WTC11 (cell line): ENCODE data around the gene HDLBP. TPM values are rescaled to one million over a fixed set of nuclear protein-coding genes. Genes with fewer than 3 reads are reported as not detected.

Experiments used
- ATAC-seq: fragments of 200-7000 bp; cut with Tn5 transposase; 2 replicates; pipeline ENCODE4 v1.10.0; 2021; ENCODE audit warnings: mild to moderate bottlenecking, moderate library complexity
- CTCF ChIA-PET: fragments of 300-600 bp; sonication (Branson Sonifier 250); formaldehyde crosslinking; loops from one replicate; lab custom pipeline; 2021; ENCODE audit warnings: antibody characterized with exemption; lab: Charles Lee
- POLR2A ChIA-PET: fragments of 350-600 bp; sonication (Branson Sonifier 250); formaldehyde crosslinking; loops from one replicate; lab custom pipeline; 2021; ENCODE audit warnings: antibody characterized with exemption; lab: Charles Lee
- DNase-seq: peaks from one replicate; pipeline ENCODE4 v3.0.0; 2021; ENCODE audit warnings: low spot score
- H3K27ac Mint-ChIP-seq: 2 replicates; pipeline ENCODE4 v1.8.0; 2021; ENCODE audit warnings: mixed read lengths
- H3K27me3 Mint-ChIP-seq: 2 replicates; pipeline ENCODE4 v1.8.0; 2021; ENCODE audit warnings: low read depth, mild to moderate bottlenecking, moderate library complexity, mixed read lengths
- H3K36me3 Mint-ChIP-seq: 2 replicates; pipeline ENCODE4 v1.8.0; 2021; ENCODE audit warnings: mixed read lengths
- H3K4me1 Mint-ChIP-seq: 2 replicates; pipeline ENCODE4 v1.8.0; 2022; ENCODE audit warnings: mixed read lengths
- H3K4me3 Mint-ChIP-seq: 2 replicates; pipeline ENCODE4 v1.8.0; 2021; ENCODE audit warnings: mild to moderate bottlenecking, moderate library complexity, mixed read lengths
- H3K9me3 Mint-ChIP-seq: 2 replicates; pipeline ENCODE4 v1.8.0; 2021; ENCODE audit warnings: mixed read lengths
- ATF1 ChIP-seq: sonication (generic); formaldehyde crosslinking; IDR thresholded peaks from 2 replicates; pipeline ENCODE4 v1.8.1; 2023; ENCODE audit warnings: mild to moderate bottlenecking, moderate library complexity, missing genetic modification reagents
- CREM ChIP-seq: sonication (generic); formaldehyde crosslinking; IDR thresholded peaks from 2 replicates; pipeline ENCODE4 v1.8.1; 2022; ENCODE audit warnings: mild to moderate bottlenecking, missing genetic modification reagents, moderate library complexity
- ESRRA ChIP-seq: sonication (generic); formaldehyde crosslinking; IDR thresholded peaks from 2 replicates; pipeline ENCODE4 v1.8.1; 2022; ENCODE audit warnings: mild to moderate bottlenecking, missing genetic modification reagents, borderline replicate concordance
- FOXK1 ChIP-seq: sonication (generic); formaldehyde crosslinking; IDR thresholded peaks from 2 replicates; pipeline ENCODE4 v1.8.0; 2022; ENCODE audit warnings: mild to moderate bottlenecking, moderate library complexity, missing genetic modification reagents
- GTF2I ChIP-seq: fragments of 250-450 bp; sonication (Bioruptor Pico); conservative IDR thresholded peaks from 2 replicates; pipeline ENCODE4 v1.4.0; 2021; ENCODE audit warnings: mild to moderate bottlenecking
- HMGA2 ChIP-seq: fragments of 250-450 bp; sonication (Bioruptor Pico); IDR thresholded peaks from 2 replicates; pipeline ENCODE4 v1.4.0; 2021; ENCODE audit warnings: mild to moderate bottlenecking, moderate library complexity
- JUN ChIP-seq: sonication (generic); formaldehyde crosslinking; IDR thresholded peaks from 2 replicates; pipeline ENCODE4 v1.8.0; 2023; ENCODE audit warnings: mild to moderate bottlenecking, missing genetic modification reagents
- KAT7 ChIP-seq: sonication (generic); formaldehyde crosslinking; IDR thresholded peaks from 2 replicates; pipeline ENCODE4 v1.8.1; 2023; ENCODE audit warnings: missing genetic modification reagents, mild to moderate bottlenecking, borderline replicate concordance
- MXD4 ChIP-seq: fragments of 250-450 bp; sonication (Bioruptor Pico); IDR thresholded peaks from 2 replicates; pipeline ENCODE4 v1.8.0; 2021; ENCODE audit warnings: mild to moderate bottlenecking, moderate library complexity, borderline replicate concordance
- RORB ChIP-seq: fragments of 250-450 bp; sonication (Bioruptor Pico); IDR thresholded peaks from 2 replicates; pipeline ENCODE4 v1.9.0; 2021; ENCODE audit warnings: mild to moderate bottlenecking
- SMAD3 ChIP-seq: sonication (generic); formaldehyde crosslinking; IDR thresholded peaks from 2 replicates; pipeline ENCODE4 v1.8.0; 2022; ENCODE audit warnings: missing genetic modification reagents, mild to moderate bottlenecking, borderline replicate concordance
- SMAD4 ChIP-seq: sonication (generic); formaldehyde crosslinking; IDR thresholded peaks from 2 replicates; pipeline ENCODE4 v1.8.0; 2022; ENCODE audit warnings: mild to moderate bottlenecking, missing genetic modification reagents
- ZBTB21 ChIP-seq: sonication (generic); formaldehyde crosslinking; IDR thresholded peaks from 2 replicates; pipeline ENCODE4 v1.8.1; 2023; ENCODE audit warnings: mild to moderate bottlenecking, missing genetic modification reagents, borderline replicate concordance
- total RNA-seq: library from RNA; stranded (reverse); gene quantifications from 3 replicates; pipeline ENCODE4 v1.2.3, GENCODE V29; 2021
- TF ChIP-seq, protein P1 (sequence below): sonication (generic); formaldehyde crosslinking; conservative IDR thresholded peaks from 2 replicates; pipeline ENCODE4 v1.8.1; 2022; ENCODE audit warnings: mild to moderate bottlenecking, missing genetic modification reagents
- TF ChIP-seq, protein P2 (sequence below): sonication (generic); formaldehyde crosslinking; IDR thresholded peaks from 2 replicates; pipeline ENCODE4 v1.8.1; 2022; ENCODE audit warnings: low read depth, mild to moderate bottlenecking, moderate library complexity, missing genetic modification reagents, borderline replicate concordance
- TF ChIP-seq, protein P3 (sequence below): fragments of 250-450 bp; sonication (Bioruptor Pico); IDR thresholded peaks from 2 replicates; pipeline ENCODE4 v1.9.0; 2021; ENCODE audit warnings: mild to moderate bottlenecking, borderline replicate concordance
- TF ChIP-seq, protein P4 (sequence below): fragments of 250-450 bp; sonication (Bioruptor Pico); conservative IDR thresholded peaks from 2 replicates; pipeline ENCODE4 v1.9.0; 2021; ENCODE audit warnings: mild to moderate bottlenecking

Gene HDLBP
- total RNA-seq, 1 experiment from 2014 or later, result 368 TPM

- peaks cover 4% of the 10 kb centered on the region for H3K4me1 Mint-ChIP-seq
- ChIA-PET CTCF (no interaction called here), POLR2A (no interaction called here)
- ATAC-seq, result no peak
- H3K9me3 Mint-ChIP-seq, result no peaks in the 10 kb centered on the region
- TF ChIP-seq SMAD4, result no peak
- TF ChIP-seq FOXK1 (CRISPR knock-in tag), result no peak
- TF ChIP-seq KAT7 (CRISPR knock-in tag), result no peak
- H3K36me3 Mint-ChIP-seq, result no peaks in the 10 kb centered on the region
- H3K27me3 Mint-ChIP-seq, result no peaks in the 10 kb centered on the region
- no peak overlapping the region for H3K4me3 Mint-ChIP-seq
- DNase-seq, result no peak
- H3K27ac Mint-ChIP-seq, result no peak overlapping the region
Measured at GRCh38 chr2:241209271-241209670, 106.2 kb downstream of the HDLBP start.

DNA sequence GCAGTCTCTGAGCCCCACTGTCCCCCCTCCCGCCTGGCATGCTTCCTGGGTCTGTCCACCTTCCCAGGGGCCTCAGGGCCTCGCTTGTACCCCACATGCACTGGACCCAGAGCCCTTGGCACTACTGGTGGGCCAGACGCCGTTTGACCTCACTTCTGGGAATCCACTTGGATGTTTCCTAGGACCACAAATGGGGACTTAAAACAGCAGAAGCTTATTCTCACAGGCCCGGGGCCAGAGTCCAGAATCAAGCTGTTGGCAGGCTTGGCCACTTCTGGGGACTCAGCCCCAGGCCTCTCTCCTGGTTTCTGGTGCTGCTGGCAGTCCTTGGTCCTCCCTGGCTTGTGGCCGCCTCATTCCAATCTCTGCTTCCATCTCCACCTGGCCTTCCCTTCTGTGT lies 107.4 kb downstream of the HDLBP start:
- peaks cover 4% of the 10 kb centered on the region for H3K4me1 Mint-ChIP-seq
- H3K9me3 Mint-ChIP-seq, result no peaks in the 10 kb centered on the region
- peak overlapping the region; percentile 22; the same call in 1 of the 2 replicates for H3K27ac Mint-ChIP-seq
- DNase-seq (no peak), ATAC-seq (no peak)
- H3K36me3 Mint-ChIP-seq, result no peaks in the 10 kb centered on the region
- no peak for TF ChIP-seq ESRRA
- CTCF ChIA-PET, result interaction anchor here (0.6 to 1.1 kb wide), 3 partner anchors 8 to 356 kb away, joined by 3 to 6 read pairs (median 3); no protein-coding TSS in a partner anchor
- POLR2A ChIA-PET, result no interaction called here
- no peak overlapping the region for H3K4me3 Mint-ChIP-seq
- no peaks in the 10 kb centered on the region for H3K27me3 Mint-ChIP-seq

DNA sequence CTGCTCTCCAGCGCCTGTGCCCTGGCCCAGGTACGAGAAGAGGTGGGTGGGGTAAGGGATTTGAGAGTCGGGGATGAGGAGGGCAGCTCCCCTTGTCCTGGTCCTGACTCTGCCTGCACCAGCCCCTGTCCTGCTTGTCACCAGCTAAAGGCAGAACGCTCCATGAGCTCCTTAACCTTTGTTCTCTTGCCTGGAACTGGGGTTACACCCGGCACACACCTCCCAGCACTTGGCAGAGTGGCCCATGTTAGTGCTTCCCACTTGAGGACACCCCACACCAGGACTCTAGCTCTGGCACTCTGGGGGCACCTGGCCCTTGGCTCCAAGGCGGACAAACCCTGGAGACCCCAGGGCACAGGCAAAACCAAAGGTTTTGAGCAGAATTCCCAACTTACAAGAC lies 107.8 kb downstream of the HDLBP start:
- no peak for DNase-seq
- Mint-ChIP-seq H3K9me3 (no peaks in the 10 kb centered on the region), H3K27me3 (no peaks in the 10 kb centered on the region), H3K36me3 (no peaks in the 10 kb centered on the region), H3K4me1 (peaks cover 4% of the 10 kb centered on the region), H3K4me3 (no peak overlapping the region), H3K27ac (no peak overlapping the region)
- ChIA-PET POLR2A (no interaction called here), CTCF (interaction anchor here (0.6 to 1.1 kb wide), 5 partner anchors 9 to 356 kb away, joined by 3 to 6 read pairs (median 3); no protein-coding TSS in a partner anchor)
- ATAC-seq, result no peak
- TF ChIP-seq GTF2I (CRISPR knock-in tag), result no peak
- TF ChIP-seq SMAD4, result no peak
- TF ChIP-seq, protein P1, sequence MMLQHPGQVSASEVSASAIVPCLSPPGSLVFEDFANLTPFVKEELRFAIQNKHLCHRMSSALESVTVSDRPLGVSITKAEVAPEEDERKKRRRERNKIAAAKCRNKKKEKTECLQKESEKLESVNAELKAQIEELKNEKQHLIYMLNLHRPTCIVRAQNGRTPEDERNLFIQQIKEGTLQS (CRISPR knock-in tag), result no peak
- no peak for TF ChIP-seq HMGA2
- TF ChIP-seq ATF1, result no peak
- TF ChIP-seq, protein P2, sequence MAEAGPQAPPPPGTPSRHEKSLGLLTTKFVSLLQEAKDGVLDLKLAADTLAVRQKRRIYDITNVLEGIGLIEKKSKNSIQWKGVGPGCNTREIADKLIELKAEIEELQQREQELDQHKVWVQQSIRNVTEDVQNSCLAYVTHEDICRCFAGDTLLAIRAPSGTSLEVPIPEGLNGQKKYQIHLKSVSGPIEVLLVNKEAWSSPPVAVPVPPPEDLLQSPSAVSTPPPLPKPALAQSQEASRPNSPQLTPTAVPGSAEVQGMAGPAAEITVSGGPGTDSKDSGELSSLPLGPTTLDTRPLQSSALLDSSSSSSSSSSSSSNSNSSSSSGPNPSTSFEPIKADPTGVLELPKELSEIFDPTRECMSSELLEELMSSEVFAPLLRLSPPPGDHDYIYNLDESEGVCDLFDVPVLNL, result no peak
- TF ChIP-seq CREM, result no peak
- TF ChIP-seq MXD4, result no peak
- TF ChIP-seq SMAD3 (CRISPR knock-in tag), result no peak
- TF ChIP-seq, protein P3, sequence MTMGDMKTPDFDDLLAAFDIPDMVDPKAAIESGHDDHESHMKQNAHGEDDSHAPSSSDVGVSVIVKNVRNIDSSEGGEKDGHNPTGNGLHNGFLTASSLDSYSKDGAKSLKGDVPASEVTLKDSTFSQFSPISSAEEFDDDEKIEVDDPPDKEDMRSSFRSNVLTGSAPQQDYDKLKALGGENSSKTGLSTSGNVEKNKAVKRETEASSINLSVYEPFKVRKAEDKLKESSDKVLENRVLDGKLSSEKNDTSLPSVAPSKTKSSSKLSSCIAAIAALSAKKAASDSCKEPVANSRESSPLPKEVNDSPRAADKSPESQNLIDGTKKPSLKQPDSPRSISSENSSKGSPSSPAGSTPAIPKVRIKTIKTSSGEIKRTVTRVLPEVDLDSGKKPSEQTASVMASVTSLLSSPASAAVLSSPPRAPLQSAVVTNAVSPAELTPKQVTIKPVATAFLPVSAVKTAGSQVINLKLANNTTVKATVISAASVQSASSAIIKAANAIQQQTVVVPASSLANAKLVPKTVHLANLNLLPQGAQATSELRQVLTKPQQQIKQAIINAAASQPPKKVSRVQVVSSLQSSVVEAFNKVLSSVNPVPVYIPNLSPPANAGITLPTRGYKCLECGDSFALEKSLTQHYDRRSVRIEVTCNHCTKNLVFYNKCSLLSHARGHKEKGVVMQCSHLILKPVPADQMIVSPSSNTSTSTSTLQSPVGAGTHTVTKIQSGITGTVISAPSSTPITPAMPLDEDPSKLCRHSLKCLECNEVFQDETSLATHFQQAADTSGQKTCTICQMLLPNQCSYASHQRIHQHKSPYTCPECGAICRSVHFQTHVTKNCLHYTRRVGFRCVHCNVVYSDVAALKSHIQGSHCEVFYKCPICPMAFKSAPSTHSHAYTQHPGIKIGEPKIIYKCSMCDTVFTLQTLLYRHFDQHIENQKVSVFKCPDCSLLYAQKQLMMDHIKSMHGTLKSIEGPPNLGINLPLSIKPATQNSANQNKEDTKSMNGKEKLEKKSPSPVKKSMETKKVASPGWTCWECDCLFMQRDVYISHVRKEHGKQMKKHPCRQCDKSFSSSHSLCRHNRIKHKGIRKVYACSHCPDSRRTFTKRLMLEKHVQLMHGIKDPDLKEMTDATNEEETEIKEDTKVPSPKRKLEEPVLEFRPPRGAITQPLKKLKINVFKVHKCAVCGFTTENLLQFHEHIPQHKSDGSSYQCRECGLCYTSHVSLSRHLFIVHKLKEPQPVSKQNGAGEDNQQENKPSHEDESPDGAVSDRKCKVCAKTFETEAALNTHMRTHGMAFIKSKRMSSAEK (CRISPR knock-in tag), result no peak
- TF ChIP-seq JUN (CRISPR knock-in tag), result no peak
- no peak for TF ChIP-seq ZBTB21 (CRISPR knock-in tag)
- TF ChIP-seq, protein P4, sequence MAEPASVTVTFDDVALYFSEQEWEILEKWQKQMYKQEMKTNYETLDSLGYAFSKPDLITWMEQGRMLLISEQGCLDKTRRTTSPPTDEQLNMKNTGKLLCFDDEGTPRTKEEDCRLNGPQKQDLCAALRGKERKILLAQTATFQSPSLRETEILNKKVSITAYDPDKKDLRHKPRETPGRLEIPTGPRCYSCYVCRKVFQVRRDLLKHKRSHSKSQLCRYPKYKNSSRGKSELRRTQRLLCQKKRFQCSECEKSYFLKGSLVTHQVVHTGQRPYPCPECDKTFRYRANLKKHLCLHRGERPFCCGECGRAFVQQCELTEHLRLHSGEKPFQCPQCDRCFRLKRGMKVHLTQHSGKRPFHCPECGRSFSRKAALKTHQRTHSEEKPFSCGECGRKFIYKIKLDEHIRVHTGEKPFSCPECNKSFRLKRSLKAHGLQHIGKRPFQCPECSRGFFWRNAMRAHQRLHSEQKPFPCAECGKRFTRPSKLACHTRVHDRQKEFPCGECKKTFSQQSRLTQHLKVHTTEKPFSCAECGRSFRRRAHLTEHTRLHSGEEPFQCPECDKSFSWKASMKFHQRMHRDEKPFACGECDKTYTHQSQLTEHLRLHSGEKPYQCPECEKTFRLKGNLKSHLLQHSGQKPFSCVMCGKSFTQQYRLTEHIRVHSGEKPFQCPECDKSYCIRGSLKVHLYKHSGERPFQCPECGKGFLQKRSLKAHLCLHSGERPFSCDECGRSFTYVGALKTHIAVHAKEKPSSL (CRISPR knock-in tag), result no peak
- TF ChIP-seq RORB (CRISPR knock-in tag), result no peak
